CD1c-positive myeloid dendritic cell (primary cell): Measurements from ENCODE around the gene ZRANB1.

Experiments used
- DNase-seq: peaks from one replicate; pipeline ENCODE4 v3.0.0-alpha.2; 2016; ENCODE audit errors: extremely low spot score

The ZRANB1 gene

DNA sequence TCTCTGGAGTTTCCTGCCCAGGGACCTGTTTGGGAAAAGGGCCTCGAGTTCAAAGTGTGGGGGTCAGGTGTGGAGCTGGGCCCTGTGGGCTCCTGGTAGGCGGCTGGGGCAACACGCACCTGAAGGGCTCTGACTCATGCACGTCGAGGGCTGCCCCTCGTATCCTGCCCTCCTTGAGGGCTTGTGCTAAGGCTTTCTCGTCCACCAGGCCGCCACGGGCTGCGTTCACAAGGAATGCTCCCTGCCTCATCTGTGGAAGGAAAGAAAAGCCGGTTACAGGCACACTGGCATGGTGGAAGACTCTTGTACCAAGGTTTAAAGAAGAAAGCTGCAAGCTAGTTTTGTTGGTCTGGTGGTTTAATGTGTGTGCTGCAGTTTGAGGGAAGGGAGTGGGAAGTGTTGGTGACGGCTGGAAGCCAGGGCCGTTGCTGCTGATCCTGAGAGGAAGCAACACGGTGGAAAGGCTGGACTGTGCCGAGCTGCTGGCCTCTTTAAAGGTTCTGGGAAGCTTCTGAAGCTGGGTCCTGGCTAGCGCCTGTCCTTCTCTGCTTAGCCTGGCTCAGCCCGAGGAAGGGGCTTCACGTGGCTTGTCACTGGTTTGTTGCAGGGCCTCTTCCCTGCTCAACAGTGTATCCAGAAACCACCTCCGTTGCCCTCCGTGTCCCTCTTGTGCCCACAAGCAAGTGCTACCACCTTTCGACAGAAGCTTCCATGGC is 52.0 kb downstream of the ZRANB1 start:
- DNase-seq = no peak

DNA sequence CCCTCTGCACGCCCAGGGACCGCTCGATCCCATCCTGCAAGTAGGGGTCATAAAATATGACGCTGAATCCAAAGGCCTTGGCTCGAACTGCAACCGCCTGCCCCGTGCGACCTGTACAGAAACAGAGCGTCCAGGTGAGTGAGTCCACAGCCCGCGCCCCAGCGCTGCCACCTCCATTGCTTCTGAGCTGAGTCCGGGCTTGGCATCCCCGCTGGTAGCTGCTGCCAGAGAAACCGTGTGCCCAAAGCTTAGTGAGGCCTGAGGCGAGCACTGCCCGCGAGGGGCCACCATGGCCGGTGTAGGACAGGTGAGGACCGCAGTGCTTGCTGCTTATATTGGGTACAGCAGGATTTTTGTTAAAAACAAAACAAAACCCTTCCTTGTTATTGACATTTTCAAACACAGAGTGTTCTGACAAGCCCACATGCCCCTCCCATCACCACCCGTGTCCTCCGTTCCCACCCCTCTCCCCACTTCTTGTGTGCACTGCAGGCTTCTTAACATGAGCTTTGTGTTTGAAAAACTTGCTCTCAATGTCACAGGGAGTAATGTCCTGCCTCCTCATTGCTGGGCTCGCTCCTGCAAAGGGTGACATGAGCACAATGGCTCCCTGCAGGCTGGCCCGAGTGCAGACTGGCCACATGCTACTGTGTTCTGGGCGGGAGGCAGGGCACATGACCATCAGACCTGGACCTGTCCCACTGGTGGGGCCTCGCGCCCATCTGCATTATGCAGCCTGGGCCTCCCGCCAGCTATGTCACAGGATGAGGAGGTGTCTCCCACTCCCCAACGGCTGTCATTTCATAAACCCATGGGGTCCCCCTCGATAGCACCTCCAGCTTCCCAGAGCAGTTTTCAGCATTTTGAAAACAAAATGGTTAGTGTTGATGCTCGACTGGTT is 52.9 kb downstream of the ZRANB1 start:
- no peak for DNase-seq

DNA sequence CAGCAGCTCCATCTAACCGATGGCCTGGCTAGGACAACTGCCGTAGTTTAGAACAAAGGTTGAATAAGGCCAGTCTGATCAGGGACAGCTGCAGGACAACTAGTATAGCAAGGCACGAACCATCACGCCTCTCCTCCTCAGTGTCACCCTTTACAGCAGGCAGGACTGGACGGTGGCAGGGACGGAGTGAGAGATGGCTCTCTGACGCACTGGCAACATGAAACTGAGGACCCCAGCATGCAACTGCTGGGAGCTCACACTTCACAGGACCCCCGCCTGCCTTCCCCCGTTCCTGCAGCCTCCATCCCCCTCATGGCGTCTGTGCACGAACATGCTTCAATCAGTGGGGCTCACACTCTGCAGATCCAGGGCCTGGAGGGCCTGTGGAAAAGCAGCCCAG is 53.7 kb downstream of the ZRANB1 start:
- no peak for DNase-seq

DNA sequence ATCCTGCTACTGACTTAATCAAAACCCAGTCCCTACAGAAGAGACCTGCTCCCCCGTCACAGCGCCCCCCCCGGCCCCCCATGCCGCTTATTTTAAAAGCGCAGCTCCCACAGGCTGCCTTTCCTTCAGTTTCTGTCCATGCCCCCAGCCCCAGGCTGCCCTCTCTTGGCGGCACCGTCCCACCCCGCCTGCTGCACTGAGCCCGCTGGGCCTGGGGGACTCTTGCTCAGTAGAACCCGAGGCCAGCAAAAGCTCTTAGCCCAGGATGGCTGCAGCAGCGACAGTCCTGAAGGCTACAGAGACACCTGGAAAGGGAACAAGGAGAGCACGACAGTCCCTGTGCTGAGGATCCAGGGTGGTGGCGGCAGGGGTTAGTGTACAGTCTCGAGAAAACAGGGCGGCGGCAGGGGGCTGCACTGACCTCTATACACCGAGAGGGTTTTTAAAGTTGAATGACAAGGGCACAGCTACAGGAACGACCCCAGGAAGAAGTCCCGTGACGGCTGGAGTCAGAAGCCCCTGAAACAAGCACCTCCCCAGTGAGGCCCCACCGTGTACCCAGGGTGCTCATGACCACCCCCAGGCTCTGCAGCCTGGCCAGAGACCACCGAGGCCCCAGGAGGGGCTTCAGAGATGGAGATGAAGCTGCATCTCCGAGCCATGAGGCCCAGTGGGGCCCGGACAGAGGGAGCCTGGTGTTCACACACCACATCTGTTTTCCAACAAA is 54.4 kb downstream of the ZRANB1 start:
- no peak for DNase-seq

DNA sequence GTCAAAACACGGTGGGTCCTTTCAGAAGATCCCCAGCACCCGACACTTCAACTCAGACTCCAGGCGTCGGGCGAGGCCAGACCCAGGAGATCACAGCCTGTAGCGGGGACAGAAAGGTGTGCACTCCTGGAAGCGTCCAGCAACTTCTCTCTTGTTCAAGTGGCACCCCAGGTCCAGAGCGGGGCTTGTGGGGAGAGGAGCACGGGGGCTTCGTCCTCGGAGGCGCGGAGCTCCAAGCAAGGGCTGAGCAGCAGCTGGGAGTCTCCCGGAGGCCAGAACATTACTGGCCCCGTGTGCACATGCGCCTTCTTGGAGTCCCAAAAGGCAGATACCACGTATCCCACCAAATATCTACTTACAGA is 54.9 kb downstream of the ZRANB1 start:
- DNase-seq = no peak

DNA sequence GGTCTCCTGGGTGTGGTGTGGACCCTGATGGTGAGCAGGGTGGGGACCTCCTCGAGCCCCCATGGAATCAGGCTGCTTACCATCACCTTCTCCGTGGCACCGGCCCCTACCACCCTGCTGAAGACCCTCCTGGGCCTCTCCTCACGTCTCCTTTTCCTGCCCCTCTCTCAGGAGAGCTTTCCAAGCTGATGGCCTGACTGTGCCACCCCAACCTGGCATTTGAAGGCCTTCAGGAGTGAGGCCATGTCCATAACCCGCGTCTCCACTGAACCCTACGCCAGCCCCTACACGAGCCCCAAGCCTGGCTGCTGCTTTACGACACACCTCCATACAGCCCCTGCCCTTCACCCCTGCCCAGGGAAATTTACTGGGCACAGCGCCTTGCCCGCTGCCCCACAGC is 55.4 kb downstream of the ZRANB1 start:
- no peak for DNase-seq

DNA sequence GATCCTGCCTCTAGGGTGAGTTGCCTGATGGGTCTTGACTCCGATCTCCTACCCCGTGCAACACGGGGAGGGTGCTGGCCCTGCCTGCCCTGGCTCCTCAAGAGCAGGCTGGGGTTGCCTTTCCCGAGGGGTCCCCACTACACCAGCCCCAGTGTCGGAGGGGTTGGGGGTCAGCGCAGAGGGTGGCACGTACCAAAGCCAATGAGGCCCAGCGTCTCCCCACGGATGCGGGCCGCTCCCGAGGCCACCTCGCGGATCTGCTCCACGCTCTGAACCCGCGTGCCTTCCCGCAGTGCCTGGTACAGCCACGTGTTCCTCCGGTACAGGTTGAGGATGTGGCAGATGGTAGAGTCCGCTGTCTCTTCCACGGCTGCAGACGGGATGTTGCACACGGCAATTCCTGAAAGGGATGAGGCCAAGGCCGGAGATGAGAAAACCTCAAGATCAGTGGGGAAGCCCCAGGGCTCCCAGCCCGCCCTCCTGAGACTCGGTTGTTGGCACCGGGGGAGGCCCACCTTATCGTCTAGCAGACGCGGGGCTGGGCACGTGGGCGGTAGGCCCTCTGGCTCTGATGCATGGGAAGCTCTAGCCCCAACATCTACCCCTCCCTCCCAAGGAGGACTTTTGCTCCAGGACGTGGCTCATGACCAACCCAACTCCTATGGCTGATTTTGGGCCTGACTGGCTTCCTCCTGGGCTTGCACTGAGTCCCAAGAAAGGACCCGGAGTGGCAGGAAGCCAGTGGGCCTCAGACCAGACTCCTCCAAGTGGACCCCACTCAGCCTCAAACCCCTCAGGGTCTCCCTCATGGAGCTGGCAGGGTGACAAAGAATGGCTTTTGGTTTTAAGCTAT is 56.1 kb downstream of the ZRANB1 start:
- DNase-seq = no peak

DNA sequence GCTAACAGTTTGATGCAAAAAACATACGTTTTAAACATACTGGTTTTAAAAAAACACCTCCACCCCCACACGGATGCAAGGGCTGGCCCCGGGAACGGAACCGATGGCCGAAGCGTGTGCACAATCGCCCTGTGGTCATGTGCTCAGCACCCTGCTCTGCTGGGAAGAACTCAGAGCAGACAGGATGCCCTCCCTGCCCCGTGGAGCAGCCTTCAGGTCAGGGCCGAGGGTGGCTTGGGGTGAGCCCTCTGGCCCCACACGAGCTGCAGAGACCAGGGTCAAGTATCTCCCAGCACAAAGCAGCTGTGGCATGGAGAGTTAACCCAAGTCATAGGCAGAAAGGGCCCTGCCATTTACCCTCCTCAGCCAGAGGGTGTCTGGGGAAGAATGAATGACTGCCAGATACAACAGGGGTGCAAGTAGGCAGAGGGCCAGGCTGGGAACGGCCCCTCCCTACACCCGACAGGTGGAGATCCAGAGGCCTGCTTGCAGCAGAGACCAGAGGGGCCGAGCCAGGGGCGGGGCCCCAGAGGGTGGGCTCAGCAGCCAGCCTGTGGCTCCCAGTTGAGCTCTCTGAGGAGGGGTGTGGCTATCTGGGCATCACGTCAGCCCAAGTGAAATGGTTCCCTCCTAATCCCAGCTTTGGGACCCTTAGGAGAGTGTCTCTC is 56.8 kb downstream of the ZRANB1 start:
- DNase-seq = no peak

DNA sequence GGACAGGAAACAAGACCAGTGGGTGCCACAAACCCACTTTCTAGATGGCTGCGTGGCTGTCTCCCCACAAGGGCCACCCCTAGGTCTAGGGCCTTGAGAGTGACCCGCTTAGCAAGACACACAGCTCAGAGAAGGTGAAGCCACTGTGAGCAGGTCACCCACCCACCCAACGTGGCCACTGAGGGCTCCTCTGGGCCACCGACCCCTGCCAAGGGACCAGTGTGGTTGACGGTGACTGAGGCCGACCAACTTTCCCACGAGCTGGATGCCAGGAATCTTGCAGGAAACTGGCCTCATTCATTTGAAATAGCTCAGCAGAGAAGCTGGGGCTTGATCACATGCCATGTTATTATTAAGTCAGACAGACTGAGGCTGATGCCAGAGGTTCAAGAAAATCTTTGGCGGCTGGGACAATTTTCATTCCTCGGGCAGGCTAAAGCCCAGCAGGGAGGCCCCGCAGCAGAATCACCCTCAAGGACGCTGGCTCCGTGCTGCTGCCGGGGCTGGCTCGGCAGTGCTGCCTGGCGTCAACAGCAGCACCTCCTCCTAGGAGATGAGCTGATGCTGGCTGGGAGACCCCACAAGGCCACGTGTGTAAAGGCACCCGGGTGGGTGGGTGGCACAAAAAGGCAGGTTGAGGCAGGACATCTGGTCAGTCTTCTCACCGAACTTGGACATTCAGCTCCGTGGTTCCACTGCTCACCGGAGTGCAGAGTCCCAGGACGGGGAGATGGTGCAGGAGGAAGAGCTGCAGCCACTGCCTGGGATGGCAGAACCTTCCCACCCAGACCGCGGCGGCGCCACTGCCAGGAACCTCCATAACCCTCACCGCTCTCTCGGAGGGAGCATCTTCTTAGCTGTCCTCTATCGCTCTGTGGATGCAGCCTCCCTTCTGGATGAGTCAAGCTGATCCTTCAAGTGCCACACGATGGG is 57.8 kb downstream of the ZRANB1 start:
- DNase-seq = no peak

DNA sequence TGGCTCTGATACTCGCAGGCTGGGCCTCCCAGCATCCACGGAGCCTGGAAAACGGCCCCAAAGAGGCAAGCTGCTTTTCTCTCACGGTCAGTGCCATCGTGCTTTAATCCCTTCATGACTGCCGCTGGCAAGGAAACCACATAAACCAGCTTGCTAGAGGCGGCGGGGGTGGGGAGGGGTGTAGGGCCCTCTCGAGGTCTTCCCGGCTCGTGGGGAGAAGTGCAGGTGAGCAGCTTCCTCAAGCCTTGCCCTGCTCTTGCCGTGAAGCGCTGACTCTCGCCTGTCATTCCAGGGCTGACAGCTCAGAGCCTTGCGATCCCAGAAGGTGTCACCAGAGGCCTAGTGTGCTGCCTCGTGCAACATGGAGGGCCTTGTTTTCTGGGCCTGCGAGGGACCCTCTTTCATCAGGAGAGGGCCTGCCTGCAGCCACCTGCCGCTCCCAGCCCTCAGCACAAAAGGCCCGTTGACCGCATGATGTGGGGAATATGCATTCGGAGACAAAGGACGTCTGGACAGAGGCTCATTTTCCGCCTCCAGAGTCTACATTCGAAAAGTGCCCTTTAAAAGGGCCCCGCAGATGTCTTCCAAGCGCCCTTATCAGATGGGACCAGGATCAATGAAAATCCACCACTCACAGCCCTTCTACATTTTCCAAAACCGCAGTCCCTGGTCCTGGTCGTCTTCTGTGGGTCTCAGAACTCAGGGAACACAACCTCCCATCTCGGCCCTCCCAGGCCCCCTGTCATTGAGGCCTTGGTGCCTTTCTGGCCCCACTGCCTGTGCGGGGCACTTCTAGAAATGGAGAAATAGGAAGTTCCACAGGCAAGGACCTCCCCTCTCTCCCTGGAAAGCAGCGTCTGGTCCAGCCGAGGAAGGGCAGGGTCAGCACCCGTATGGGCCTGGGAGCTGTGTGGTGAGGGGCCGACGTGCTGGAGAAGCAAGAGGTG is 58.7 kb downstream of the ZRANB1 start:
- DNase-seq = no peak

DNA sequence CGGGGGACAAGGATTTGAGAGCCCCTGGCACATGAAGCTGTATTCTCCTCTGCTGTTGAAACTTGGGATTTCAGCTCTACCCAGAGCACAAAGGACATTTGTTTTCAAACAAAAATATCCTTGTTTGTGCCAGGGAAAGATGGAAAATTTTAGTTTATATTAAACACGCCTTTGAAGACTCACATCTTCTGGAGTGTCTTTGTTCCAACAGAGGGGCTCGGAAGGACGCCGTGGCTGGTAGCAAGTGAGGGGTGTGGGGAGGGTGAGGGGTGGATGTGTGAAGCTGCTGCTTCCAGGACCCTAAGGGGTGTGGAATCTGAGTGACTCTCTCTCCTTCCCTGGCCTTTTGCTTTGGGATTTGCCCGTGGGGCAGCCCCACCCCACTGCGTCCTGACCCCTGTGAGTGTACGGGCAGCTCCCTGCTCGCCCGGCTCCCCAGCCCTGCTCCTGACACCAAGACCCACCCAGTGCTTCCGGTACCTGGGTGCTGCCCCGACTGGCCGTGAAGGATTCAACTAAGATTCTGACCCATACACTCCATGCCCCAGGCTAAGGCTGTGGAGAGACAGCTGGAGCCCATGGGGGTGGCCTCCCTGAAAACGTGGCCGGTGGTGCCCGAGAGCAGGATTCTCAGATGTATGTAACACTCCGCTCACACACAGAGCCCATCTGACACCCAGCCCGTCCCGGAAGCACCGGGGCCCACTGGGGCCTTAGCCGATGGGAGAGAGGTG is 59.6 kb downstream of the ZRANB1 start:
- DNase-seq = no peak

DNA sequence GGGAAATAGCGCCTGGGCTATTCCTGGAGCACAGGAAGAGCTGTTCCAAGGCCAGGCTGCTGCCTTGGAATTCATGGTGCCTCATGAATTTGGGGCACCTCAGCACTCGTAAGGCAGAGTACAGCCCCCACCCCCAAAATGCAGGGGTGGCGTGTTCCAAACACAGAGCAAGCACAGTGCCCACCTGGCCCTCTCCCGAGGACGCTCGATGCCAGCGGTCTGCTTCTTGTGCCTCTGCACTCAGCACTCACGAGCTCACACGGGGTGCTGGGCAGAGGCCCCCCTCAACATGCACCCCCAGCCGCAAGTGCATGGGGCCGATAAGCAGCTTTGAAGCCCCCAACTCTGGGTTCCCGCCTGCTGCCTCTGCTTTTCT is 60.1 kb downstream of the ZRANB1 start:
- DNase-seq = no peak

DNA sequence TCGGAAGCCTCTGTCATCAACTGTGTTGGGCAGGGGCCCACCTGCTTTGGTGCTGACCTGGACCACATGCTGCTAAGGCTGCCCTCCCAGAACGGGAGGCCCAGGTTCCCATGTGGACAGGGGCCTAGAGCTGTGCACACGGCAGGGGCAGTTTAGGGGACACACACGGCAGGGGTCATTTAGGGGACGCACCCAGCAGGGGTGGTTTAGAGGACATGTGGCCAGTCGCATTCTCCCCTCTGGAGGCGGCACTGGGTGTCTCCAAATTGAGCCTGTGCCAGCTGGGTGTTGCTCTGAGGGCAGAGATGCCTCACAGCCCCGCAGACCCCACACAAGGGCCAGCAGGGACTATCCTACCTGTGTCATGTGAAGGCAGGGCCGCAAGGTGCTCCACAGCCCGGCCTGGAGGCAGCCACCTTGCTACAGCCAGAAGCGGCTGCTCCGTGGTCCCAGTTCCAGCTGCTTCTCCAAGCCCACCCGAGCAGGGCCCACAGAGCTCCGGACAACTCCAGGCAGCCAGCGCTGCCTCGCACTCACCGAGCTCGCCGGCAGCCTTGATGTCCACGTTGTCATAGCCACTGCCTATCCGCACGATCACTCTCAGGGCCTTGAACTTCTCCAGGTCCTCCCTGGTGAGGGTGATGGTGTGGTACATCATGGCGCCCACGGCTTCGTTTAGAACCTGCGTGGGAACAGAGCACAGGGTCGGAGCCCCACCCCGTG is 60.7 kb downstream of the ZRANB1 start:
- DNase-seq = no peak

DNA sequence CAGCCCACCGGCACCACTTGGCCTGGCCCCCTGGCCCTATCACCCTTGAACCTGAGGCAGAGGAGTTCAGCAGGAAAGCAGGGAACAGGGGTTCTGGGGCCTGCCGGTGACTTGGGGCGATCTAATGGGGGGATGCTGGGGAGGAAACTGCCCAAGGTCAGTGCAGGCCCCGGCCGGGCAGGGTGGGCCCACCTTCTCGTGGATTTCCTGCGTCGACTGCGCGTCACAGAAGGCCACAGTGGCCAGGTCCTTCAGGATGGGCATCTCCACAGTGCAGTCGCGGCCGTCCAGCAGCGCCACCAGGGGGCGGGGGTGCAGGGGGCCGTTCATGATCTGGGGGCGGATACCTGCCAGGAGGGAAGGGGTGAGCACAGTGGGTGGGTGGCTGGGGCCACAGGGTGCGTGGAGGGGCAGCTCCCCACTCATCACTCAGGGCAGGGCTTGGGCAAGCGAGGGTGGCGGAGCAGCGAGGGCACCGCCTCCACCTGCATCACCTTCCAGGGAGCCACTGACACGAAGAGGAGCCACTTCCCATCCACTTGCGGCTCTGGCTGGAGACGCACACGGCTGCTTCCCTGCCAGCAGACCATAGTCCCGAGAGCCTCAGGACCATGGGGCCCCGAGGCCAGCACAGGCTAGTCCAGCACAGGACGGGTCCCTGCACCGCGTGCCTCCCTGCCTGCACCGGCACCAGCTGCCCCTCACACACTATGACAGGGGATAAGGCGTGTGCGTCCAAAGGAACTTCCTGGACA is 61.4 kb downstream of the ZRANB1 start:
- DNase-seq = no peak

DNA sequence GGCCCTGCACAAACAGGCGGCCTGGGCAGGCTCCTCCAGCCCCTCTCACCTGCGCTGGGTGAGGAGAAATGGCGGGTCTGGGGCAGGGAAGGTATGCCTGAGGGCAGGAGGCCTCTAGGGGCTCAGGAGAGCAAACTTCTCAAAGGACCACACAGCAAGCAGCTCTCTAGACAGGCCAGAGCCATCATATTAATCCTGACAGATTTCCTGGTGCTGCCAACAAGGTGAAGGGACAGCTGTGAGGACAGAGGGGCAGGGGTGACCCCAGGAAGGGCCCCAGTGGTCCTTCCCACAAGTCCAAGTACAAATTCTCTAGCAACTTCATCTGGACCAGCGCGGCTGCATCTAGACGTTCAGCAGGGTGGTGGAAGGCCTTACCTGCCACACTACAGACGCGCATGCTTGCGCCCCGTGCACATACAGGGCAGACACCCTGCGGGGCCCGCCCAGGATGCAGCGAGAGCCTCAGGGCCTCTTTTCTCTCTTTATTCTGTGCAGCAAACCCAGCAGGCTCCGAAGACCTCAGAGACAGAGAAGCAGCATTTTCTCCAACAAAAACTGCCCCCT is 62.1 kb downstream of the ZRANB1 start:
- no peak for DNase-seq

DNA sequence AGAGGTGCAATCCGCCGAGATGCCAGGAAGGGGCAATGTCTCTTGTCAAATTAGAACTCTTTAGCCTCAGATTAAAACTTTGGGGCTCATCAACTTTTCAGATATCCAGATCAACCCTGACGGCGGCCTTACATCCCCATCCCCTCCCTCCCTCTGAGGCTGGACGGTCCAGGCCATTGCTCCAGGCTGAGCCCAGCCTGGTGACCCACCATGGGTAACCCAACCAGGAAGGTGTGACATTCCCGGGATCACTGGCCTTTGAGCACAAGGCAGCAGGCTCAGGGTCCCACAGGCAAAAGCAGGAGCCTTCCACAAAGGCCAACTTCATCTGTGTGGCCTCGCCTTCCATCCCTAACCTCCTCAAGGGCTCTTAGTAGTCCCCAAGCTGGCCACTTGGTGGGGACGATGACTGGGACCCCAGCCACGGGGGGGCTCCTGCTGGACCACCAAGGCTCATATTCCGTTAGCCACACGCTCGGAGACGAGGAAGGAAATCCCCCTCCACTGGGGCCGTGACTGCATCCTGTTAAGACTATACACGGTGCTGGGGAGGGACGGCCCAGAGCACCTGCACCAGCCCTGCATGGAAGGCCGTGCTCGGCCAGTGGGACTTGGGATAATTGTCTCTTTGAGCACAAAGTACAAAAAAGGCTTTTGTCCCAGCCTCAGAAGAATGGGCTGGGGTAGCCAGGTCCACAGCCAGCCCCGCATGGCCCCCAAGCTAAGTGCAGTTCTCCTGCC is 62.8 kb downstream of the ZRANB1 start:
- DNase-seq = no peak
